GM19372 (cell line): Measurements from ENCODE around the gene USP47.

ENCODE experiments used
- ATAC-seq: cut with Tn5 transposase; IDR thresholded peaks from one replicate; pipeline ENCODE4 v1.9.1; 2021; ENCODE audit warnings: mild to moderate bottlenecking, low read depth, moderate library complexity; ENCODE audit not compliant: unreplicated experiment

Gene USP47

DNA sequence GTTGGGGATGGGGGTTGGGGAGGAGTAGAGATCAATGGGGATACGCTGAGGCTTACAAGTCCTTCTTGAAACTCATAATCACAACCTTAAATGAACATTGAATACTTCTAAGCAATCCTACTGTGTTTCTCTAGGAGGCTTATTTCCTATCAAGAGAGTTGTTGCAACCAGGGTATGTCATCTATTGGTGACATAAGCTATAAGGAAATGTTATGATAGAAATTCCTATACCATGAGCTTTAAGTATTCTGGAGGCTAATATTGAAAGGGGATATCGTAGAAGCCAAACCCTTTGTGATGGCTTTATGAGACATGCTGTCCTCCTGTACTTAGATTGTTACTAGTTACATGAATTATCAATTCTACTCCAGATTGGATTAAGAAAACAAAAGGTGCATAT lies 93.8 kb downstream of the USP47 start:
- ATAC-seq: no peak

DNA sequence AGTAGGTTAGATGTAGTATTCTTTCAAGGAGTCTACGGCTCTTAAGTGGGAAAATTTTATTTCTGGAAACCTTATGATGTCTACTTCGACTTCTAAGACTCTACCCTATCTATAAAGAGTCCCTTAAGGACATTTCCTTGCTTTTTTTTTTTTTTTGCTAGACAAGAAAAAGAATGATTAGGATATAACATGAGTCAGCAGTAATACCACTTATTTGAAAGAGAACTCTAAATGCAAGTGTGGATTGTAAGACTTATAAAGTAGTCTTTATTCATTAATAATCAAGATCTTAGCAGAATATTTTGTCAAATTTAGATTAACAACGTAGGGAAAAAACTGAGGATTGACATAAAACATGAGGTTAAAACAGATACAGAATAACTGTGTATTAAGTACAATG lies 95.7 kb downstream of the USP47 start:
- no peak for ATAC-seq

DNA sequence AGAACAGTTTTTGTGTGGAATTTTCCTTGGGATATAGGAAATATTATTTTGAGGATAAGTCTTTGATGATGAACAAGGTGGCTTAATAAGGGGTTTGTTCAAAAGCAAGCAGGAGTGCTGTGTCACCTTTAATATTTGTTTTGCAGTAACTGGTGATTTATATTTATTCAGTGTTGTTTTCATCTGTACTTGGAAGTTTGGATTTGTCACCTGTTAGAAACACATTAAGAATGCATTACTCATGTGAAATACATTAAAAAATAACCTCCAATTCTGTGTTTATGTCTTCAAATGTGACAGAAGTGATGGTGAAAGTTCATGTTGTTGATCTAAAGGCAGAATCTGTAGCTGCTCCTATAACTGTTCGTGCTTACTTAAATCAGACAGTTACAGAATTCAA lies 96.2 kb downstream of the USP47 start:
- ATAC-seq: no peak

DNA sequence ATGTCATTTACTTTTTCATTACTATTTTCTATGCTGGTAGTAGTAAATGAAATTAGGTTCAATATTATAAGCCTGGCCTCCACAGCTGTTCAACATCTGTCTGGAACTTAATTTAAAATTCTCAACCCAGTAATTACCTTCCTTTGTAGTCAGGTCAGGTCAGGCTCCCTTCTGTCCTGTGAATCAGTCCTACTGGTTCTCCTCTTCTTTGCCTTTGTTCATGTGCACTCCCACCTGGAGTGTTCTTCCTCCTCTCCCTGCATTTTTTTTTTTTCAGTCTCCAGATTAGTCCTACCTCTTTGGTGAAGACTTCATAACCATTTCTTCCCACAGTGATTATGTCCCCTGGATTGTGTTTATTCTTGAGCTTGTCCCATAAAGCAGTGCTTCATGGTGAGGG lies 98.8 kb downstream of the USP47 start:
- ATAC-seq: no peak

DNA sequence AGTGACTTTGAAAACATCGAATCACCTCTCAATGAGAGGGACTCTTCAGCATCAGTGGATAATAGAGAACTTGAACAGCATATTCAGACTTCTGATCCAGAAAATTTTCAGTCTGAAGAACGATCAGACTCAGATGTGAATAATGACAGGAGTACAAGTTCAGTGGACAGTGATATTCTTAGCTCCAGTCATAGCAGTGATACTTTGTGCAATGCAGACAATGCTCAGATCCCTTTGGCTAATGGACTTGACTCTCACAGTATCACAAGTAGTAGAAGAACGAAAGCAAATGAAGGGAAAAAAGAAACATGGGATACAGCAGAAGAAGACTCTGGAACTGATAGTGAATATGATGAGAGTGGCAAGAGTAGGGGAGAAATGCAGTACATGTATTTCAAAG lies 100.9 kb downstream of the USP47 start:
- no peak for ATAC-seq

DNA sequence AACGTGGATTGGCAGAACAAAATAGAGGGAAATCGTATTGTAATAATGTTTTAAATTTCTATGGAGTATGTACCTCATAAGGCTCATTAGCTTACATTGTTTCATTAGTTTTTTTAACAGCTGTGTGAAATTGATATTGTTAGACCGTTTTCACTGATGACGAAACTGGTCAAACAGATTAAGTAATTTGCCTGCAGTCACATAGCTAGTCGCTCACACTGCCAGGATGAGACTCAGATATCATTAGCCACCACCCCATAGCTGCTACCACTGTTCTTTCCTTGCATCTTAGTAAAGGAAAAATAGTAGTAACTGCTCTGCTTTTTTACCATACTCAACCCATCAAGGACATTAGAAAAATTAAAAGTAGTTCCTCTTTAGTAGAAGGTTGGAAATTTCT lies 102.7 kb downstream of the USP47 start:
- ATAC-seq: no peak

DNA sequence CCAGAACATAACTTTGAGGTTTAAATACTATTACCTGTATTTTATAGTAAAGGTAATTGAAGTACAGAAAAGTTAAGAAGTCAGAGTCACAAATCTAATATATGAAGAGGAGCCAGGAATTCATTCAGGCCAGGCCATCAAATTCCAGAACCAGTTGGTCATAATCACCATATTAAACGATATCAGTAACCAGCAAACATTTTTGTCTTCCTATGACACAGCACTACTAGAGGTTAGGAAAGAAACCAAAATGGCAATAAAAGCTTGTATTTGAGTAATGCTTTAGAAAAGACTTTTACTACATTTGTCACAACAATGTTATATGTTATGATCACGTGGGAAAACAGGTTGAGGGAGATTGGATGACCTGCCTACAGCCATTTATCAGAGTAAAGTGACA lies 104.4 kb downstream of the USP47 start:
- no peak for ATAC-seq

DNA sequence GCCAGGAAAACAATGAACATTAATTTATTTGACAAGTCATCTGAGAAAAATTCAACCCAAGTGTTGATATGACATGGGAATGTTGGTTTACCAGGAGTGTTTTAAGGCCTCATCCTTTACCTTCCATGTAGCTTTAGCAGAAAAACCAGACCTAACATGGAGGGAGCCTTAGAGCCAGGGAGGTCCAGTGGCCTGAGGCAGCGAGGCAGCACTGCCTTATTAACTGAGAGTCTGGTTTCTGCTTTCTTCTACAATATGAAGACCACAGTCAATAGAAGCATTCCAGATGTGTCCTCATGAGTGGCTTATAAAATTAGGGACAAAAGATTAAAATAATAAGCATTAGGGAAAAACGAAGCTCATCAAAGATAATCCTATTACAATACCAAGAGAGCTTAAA lies 105.1 kb downstream of the USP47 start:
- no peak for ATAC-seq

DNA sequence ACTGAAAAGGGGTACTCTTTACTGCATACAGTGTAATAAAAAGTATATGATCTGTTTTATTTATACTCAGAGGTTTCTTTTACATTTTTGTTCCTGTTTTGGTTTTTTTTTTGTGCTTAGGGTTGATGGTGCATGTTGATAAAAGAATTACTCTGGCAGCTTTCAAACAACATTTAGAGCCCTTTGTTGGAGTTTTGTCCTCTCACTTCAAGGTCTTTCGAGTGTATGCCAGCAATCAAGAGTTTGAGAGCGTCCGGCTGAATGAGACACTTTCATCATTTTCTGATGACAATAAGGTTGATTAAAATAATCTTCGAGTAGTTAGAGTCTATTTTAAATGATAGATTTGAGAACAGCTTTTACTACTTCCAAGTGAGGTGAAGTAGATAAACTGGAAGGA lies 106.1 kb downstream of the USP47 start:
- ATAC-seq: no peak

DNA sequence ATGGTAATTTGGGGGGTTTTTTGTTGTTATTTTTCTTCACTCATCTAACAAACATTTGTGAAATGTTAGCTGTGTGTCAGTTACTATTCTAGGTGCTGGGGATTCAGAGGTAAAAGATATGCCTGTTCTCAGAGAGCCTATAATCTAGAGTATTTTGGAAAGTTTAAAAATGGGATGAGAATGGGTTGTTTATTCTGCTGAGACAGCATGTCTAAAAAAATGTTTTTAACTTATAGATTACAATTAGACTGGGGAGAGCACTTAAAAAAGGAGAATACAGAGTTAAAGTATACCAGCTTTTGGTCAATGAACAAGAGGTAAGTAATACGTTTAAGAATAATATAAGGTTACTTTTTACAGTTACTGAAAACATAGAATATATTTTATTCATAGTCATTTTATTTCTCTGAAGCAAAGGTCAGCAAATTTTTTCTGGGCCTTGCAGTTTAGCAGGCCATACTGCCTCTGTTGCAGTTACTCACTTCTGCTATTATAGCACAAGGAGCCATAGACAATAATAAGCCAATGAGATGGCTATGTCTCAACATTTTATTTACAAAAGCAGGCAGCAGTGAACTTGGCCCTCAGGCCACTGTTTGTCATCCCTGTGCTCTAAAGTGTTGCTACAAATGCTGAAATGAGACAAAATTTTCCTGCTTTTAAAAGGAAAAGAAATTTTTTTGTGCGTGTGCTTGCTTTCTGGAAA lies 106.6 kb downstream of the USP47 start:
- no peak for ATAC-seq

DNA sequence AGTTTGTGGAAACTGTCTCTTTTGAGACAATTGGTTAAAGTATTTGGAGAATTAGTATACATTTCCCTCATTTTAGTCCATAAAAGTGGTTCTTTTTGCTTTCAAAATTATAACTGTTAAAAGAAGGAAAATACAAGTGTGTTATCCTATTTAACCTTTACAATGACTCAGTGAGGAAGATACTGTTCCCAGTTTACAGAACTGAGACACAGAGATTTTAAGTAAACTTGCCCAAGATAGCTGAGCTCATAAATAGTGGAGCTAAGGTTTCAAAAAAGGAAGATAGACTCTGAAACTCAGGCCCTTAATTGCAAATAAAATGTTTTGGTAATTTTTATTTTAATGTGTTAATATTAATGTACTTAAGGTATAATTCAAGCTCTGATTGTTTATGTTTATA lies 107.7 kb downstream of the USP47 start:
- ATAC-seq: no peak

DNA sequence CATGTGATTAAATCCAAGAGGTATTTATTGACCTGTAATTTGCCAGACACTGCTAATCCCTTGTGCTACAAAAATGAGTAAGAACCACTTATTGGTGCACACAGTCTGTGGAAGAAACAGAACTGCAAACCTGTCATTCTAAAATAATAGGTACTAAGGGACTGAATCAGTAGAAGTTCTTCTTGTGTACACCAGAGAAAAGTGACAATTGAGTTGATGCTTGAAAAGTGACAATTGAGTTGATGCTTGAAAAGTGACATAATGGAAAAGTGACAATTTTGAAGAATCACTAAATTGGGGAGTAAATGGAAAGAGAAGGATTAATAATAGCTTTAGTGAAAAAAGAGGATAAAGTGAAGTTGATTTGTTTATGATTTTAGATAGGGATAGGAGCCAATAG lies 110.3 kb downstream of the USP47 start:
- ATAC-seq: no peak

DNA sequence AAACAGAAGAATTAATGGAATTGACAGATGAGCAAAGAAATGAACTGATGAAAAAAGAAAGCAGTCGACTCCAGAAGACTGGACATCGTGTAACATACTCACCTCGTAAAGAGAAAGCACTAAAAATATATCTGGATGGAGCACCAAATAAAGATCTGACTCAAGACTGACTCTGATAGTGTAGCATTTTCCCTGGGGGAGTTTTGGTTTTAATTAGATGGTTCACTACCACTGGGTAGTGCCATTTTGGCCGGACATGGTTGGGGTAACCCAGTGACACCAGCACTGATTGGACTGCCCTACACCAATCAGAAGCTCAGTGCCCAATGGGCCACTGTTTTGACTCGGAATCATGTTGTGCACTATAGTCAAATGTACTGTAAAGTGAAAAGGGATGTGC lies 114.2 kb downstream of the USP47 start:
- ATAC-seq: no peak

DNA sequence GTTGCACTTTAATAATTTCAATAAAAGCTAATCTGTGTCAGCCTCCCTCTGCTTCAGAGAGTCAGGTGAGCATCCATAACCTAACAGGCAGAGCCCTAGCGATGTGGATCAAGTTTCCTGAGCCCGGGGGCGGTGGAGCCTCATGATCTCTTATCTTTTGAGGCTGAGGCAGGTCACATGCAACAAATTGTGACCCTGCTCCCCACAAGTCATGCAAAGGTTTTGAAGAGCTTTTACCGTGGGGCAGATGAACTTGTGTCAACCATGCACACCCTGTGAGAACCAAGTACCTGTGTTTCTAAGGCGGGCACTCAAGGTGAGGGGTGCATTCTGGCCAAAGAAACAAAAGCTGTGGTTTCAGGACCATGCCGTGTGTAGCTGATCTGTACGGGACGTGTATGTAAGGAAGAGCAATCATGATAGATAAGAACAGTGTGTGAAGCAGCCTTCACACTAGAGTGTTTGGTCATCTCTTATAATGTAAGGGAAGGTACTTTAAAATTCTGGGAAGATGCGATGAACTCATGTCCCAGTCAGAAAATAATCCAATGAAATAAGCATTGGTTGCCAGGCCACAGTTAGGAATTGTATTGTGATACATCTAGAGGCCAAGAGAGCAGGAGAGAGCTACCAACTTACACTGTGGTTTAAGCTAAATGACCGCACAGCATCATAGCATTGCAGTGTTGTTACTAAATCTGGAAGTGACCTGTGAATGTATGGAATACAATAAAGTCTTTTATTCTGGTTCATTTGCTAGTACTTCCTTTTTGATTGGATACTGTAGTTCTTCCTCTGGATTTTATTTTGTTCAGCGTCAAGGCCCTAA lies 116.8 kb downstream of the USP47 start:
- ATAC-seq: no peak

DNA sequence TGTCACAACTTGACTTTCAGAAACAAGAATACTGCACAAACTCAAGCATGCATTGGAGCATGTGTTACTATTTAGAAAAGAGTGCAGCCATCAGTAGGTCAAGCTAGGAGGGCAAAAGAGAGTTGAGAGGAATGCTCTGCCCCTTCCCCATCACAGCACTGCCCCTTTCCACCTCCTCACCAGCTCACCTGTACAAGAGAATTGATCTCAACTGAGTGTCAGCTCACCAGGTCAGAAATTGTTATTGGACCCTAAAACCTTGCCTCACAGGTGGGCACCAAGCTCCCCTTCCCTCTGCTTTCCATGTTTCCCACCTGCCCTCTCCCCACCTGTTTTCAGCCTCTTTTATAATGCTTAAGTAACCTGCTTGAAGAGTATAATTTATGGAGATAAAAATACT lies 117.8 kb downstream of the USP47 start:
- ATAC-seq: no peak

DNA sequence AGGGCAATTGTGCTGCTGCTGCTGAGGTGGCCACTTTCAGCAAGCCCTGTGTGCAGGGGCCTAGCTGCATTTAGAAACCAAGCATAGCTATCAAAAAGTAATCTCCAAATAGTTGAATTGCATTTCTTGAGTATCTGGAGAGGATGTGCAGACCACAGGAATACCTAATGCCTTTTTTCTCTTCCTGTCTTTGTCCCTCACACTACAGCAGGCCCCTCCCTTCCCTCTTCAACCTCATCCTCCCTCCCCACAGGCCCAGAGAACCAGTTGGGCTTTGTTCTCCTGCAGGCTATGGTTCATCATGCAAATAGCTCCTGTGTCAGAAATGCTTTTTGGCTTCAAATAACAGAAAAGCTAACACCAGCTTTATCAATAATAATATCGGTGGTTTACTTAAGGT lies 118.9 kb downstream of the USP47 start:
- ATAC-seq: no peak

DNA sequence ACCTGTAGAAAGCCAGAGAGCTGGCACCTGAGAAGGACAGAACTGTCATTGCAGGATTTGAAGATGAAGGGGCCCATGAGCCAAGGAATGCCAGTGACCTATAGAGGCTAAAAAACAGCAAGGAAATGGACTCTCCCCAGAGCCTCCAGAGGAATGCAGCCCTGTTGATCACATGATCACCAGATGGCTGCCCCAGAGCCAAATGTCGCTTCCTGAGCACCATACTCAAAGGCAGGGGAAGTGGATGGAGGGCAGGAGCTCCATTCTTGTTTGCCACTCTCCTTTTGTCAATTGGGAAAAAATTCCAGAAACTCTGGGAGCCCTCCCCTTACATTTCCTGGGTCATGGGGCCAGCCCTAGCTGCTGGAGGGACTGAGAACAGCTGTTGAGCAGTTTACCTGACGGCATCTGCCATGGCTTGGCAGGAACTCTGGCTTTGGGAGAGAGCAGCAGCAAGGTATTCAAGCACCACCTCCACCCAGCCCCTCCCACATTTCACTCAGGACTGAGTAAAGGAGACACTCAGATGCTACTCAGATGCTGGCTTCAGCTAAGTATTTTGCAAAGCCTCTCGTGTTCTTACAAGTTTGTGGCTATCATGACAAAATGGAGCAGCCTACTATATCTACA lies 119.7 kb downstream of the USP47 start:
- ATAC-seq: no peak

DNA sequence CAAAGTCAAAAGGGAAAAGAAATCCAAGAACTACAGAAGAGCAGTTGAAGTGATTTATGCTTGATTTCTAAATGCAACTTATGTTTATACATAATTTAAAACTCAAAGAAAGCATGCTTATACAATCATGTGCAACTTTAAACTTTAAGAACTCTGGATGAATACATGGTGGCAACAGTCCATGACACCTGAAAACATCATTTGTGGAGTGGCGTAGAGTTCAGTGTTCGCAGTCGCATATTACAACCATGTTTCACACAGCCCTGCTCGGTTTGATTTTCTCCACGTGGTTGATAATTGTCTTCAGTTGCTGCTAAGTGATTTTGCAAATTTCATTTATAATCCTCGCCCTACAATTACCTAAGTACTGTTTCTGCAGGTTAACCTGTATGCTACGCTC lies 121.3 kb downstream of the USP47 start:
- no peak for ATAC-seq

DNA sequence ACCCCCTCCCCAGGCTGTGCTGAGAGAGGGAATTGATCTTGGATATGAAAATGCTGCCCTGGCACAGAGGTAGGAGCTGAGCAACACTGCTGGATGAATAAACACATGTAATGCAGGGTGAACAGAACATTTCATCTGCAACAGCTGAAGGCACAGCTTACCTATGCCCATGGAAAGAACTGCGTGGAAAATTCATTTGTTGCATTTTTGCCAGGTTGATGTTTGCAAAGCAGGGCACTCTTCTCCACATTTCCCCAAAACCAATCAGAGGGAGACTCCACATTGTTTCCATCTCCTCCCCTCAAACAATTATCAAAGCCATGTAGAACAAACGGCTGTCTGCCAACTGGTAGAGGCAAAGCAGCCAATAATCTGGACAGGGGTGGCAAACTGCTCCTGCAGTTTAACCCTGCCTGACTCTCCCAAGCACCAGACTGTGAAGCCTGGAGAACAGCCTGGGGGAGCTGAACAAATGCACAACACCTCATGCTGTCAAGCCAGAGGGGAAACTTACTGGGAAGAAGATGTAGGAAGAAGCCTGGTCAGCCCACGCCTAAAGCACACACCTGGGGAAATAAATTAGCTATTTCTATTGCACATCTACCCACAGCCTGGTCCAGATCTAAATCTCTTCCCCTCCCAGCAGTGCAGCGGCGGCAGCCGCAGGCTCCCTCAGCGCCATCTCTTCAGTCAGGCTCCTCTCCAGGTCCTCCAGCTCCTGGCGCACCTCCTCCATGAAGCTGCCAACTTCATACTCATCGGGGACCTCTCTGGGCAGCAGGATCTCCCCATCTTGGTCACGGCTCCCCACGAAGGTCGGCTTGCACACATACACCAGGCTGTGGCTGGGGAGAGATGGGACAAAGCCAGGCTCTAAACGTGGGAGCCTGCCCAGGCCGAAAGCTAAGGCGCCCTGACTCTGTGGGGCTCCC lies 122.3 kb downstream of the USP47 start:
- ATAC-seq: no peak

DNA sequence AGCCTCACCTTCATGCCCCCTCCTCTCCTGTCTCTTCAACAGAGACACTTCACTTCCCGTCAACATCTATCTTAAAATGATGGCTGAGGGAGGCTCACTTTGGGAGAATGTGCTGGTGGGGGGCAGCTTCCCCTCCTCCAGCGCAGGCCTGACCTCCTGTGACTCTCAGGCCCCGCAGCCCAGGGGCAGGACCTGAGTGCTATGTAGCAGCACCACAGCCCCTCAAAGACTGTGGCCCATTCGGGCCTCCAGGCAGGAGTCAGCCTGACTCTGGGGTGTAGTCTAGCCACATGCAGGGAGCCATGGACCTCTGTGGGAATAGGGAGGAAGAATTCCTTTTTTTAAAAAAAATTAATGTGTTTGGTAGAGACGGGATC lies 123.0 kb downstream of the USP47 start:
- no peak for ATAC-seq

DNA sequence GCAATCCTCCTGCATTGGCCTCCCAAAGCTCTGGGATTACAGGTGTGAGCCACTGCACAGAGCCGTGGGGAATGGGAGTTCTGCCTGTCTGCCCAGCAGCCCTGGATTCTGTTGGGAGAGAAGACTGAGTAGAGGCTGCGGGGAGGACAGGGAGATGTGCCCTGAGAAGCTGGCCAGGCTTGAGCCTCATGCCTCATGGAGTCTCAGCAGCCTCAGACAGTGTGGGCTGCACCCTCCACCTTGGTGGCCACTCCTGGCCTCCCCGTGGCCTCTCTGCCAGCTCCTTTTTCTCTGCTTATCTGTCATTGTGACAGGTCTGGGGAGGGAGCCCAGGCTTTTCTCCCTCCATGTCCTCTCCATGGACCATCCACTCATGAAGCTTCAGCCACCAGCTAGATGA lies 123.4 kb downstream of the USP47 start:
- ATAC-seq: no peak
